Tibial nerve (tissue), 4 donors: ENCODE measurements around the gene PAPLN. TPM values are rescaled to one million over a fixed set of nuclear protein-coding genes. Genes with fewer than 3 reads are reported as not detected.
"Not testable (repeated sequence)": the region's sequence is repeated elsewhere in the genome, so short reads cannot be mapped to it uniquely, and the experiment has no call there.

Experiments
- DNase-seq, 2 donors: peaks; one replicate each; pipeline ENCODE4 v3.0.0-alpha.2; 2019; ENCODE audit warnings: low spot score in 2 of 2
- H3K27ac ChIP-seq, 4 donors: fragments of 200-600 bp; sonication (generic) in 3 of 4; one replicate each; pipeline ENCODE4 v1.5.1; 2017 to 2019; ENCODE audit warnings: mild to moderate bottlenecking in 1 of 4
- H3K27me3 ChIP-seq, 2 donors: fragments of 200-600 bp; sonication (generic) in 1 of 2; one replicate each; pipeline versions ENCODE4 v1.5.1 to v1.6.0; 2017 to 2019
- H3K36me3 ChIP-seq, 3 donors: fragments of 200-600 bp; sonication (generic); one replicate each; pipeline ENCODE4 v1.5.1; 2018 to 2019
- H3K4me1 ChIP-seq, 4 donors: fragments of 200-600 bp; sonication (generic) in 3 of 4; one replicate each; pipeline ENCODE4 v1.5.1; 2017 to 2019
- H3K4me3 ChIP-seq, 4 donors: fragments of 200-600 bp; sonication (generic) in 3 of 4; one replicate each; pipeline ENCODE4 v1.5.1; 2017 to 2019; ENCODE audit warnings: mild to moderate bottlenecking in 1 of 4, moderate library complexity in 1 of 4
- H3K9me3 ChIP-seq, 4 donors: fragments of 200-600 bp; sonication (generic) in 3 of 4; one replicate each; pipeline ENCODE4 v1.5.1; 2017 to 2019
- EP300 ChIP-seq, 2 donors: sonication (generic); formaldehyde crosslinking; IDR thresholded peaks; one replicate each; pipeline ENCODE4 v1.6.1; 2017; ENCODE audit warnings: antibody characterized with exemption in 2 of 2, mild to moderate bottlenecking in 1 of 2
- POLR2A ChIP-seq, 2 donors: fragments of 450-650 bp; IDR thresholded peaks; one replicate each; pipeline ENCODE4 v1.6.1; 2017; ENCODE audit warnings: antibody characterized with exemption in 2 of 2, mild to moderate bottlenecking in 2 of 2, moderate library complexity in 2 of 2
- WGBS, 2 donors: methylation state at CpG; one replicate each; pipeline ENCODE4 v1.1.5; 2018; 5-methylcytosine and 5-hydroxymethylcytosine counted together
- total RNA-seq, 4 donors: library from RNA; depleted of rRNA; stranded (reverse); fragments of >200 nt; gene quantifications; one replicate each; pipeline ENCODE4 v1.1.0, GENCODE V29; 2016
- TF ChIP-seq, protein P1 (sequence below), 5 experiments: fragments of 200-600 bp in 3 of 5; fragments of 450-650 bp in 2 of 5; sonication (generic) in 3 of 5; IDR thresholded peaks; one replicate each; pipeline ENCODE4 v1.5.1; 2016 to 2019; ENCODE audit warnings: antibody characterized with exemption in 5 of 5, mild to moderate bottlenecking in 3 of 5, moderate library complexity in 2 of 5

The PAPLN gene
- total RNA-seq, result 100 to 1,000 TPM in 3 of 4 donors, 10 to 100 TPM in 1; 96.6 to 314 (median 206) TPM

- no peaks in the 10 kb centered on the region for H3K9me3 ChIP-seq
- 4 to 9% methylated on average over 29 to 42 of the region's 48 CpGs for WGBS, 2 donors
- peaks cover 0 to 85% (median 54%) of the 10 kb centered on the region in 4 donors for H3K4me1 ChIP-seq
- peak; percentile 36 to 44 for DNase-seq
- peak within 1 kb of the TSS; percentile 65 to 97 (median 83) for H3K27ac ChIP-seq
- TF ChIP-seq POLR2A (IDR thresholded peaks at IDR 0.05), result no peak
- TF ChIP-seq, protein P1, sequence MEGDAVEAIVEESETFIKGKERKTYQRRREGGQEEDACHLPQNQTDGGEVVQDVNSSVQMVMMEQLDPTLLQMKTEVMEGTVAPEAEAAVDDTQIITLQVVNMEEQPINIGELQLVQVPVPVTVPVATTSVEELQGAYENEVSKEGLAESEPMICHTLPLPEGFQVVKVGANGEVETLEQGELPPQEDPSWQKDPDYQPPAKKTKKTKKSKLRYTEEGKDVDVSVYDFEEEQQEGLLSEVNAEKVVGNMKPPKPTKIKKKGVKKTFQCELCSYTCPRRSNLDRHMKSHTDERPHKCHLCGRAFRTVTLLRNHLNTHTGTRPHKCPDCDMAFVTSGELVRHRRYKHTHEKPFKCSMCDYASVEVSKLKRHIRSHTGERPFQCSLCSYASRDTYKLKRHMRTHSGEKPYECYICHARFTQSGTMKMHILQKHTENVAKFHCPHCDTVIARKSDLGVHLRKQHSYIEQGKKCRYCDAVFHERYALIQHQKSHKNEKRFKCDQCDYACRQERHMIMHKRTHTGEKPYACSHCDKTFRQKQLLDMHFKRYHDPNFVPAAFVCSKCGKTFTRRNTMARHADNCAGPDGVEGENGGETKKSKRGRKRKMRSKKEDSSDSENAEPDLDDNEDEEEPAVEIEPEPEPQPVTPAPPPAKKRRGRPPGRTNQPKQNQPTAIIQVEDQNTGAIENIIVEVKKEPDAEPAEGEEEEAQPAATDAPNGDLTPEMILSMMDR (IDR thresholded peaks at IDR 0.05), result no peak
- TF ChIP-seq EP300 (IDR thresholded peaks at IDR 0.05), result no peak
- H3K4me3 ChIP-seq, result peak within 1 kb of the TSS; percentile 61 to 86 (median 70)
- H3K27me3 ChIP-seq, result peaks cover 0 to 13% of the 10 kb centered on the region in 2 donors
- no peaks in the 10 kb centered on the region for H3K36me3 ChIP-seq
Measured at GRCh38 chr14:73237219-73237785, at the start of gene PAPLN. Gene PAPLN (plus strand): TSS chr14:73237506. CDS start chr14:73239779, 2,273 bp downstream.

DNA sequence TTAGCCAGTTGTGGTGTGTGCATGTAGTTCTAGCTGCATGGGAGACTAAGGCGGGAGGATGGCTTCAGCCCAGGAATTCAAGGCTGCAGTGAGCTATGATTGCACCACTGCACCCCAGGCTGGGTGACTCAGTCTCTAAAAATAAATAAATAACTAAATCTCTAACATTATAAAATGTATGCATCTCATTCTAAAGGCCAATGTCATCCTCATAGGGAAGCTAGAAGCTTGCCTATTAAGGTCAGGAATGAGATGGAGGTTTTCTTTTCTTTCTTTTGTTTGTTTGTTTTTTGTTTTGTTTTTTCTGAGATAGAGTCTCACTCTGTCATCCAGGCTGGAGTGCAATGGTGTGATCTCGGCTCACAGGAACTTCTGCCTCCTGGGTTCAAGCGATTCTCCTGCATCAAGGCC lies 48.8 kb upstream of the PAPLN start:
- DNase-seq, result no peak
- WGBS, 2 donors, result 93 to 94% methylated on average over 3 of the region's 3 CpGs

DNA sequence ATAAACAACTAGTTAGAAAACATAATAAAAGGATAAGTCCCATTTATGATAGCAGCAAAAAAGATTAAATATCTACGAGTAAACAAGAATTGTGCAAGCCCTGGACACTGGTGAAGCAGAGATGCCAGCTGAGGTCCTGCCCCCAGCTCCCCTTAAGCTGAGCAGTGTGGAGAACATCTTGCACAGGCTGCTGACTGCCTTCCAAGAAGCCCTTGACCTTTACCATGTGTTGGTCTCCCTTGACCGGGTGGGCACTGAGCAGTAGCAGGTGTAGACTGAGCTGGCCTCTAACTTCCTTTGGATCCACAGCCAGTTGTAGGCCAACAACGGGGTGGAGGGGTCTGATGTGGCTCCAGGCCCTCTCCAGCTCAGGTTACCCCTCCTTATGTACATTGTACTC lies 47.7 kb upstream of the PAPLN start:
- Histone ChIP-seq H3K27ac (no peak overlapping the region), H3K4me1 (no peaks in the 10 kb centered on the region), H3K36me3 (peaks cover 2 to 82% (median 16%) of the 10 kb centered on the region in 3 donors), H3K9me3 (no peaks in the 10 kb centered on the region), H3K27me3 (no peaks in the 10 kb centered on the region), H3K4me3 (no peak overlapping the region)
- TF ChIP-seq EP300 (IDR thresholded peaks at IDR 0.05), result no peak
- TF ChIP-seq, protein P1 (IDR thresholded peaks at IDR 0.05), result no peak
- TF ChIP-seq POLR2A (IDR thresholded peaks at IDR 0.05), result no peak
- 62 to 80% methylated on average over 3 of the region's 3 CpGs for whole genome bisulfite sequencing, 2 donors
- no peak for DNase-seq

More for the DNA sequence above, 48.8 kb upstream of the PAPLN start:
- peaks cover 2 to 70% (median 10%) of the 10 kb centered on the region in 3 donors for H3K36me3 ChIP-seq
- no peaks in the 10 kb centered on the region for H3K27me3 ChIP-seq
- no peak overlapping the region for H3K4me3 ChIP-seq
- no peaks in the 10 kb centered on the region for H3K4me1 ChIP-seq
- no peak overlapping the region for H3K27ac ChIP-seq
- TF ChIP-seq POLR2A (IDR thresholded peaks at IDR 0.05), result no peak
- no peak for TF ChIP-seq EP300 (IDR thresholded peaks at IDR 0.05)
- TF ChIP-seq, protein P1 (IDR thresholded peaks at IDR 0.05), result no peak
- H3K9me3 ChIP-seq, result no peaks in the 10 kb centered on the region

GRCh38 chr14:73191441-73191840 lies 45.9 kb upstream of the PAPLN start:
- no peaks in the 10 kb centered on the region for H3K27me3 ChIP-seq
- WGBS, 2 donors, result 90 to 91% methylated on average over 2 of the region's 2 CpGs
- DNase-seq, result no peak
- H3K9me3 ChIP-seq, result no peaks in the 10 kb centered on the region
- TF ChIP-seq POLR2A (IDR thresholded peaks at IDR 0.05), result no peak
- TF ChIP-seq EP300 (IDR thresholded peaks at IDR 0.05), result no peak
- TF ChIP-seq, protein P1 (IDR thresholded peaks at IDR 0.05), result no peak
- no peaks in the 10 kb centered on the region for H3K4me1 ChIP-seq
- no peak overlapping the region for H3K27ac ChIP-seq
- peaks cover 2 to 83% (median 23%) of the 10 kb centered on the region in 3 donors for H3K36me3 ChIP-seq
- no peak overlapping the region for H3K4me3 ChIP-seq

DNA sequence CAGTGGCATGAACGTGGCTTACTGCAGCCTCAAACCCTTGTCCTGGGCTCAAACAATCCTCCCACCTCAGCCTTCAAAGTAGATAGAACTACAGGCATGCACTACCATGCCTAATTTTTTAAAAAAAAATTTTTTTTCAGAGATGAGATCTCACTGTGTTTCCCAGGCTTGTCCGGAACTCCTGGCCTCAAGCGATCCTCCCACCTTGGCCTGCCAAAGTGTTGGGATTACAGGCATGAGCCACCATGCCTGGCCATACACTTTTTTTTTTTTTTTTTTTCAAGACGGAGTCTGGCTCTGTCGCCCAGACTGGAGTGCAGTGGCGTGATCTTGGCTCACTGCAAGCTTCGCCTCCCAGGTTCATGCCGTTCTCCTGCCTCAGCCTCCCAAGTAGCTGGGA lies 43.0 kb upstream of the PAPLN start:
- not testable (repeated sequence) for H3K27ac ChIP-seq, H3K4me1 ChIP-seq, H3K9me3 ChIP-seq, H3K27me3 ChIP-seq, DNase-seq, H3K4me3 ChIP-seq
- WGBS, 2 donors, result 93 to 95% methylated on average over 8 of the region's 8 CpGs
- peaks cover 0 to 91% (median 30%) of the 10 kb centered on the region in 3 donors for H3K36me3 ChIP-seq
